ENCODE results near the gene NAA10.

- TF ChIP-seq CTCF (conservative IDR thresholded peaks at IDR 0.05) (no peak), ZFX (IDR thresholded peaks at IDR 0.05) (no peak)
Measured at GRCh38 chrX:153926552-153926857, 8.3 kb downstream of the NAA10 start.

All from C4-2B (cell line).